HUES48 (cell line): ENCODE measurements around the gene SERPINB3.
A peak's percentile ranks its signal among the peaks of the same experiment; 100 is the strongest.
"Not testable (repeated sequence)": the region's sequence is repeated elsewhere in the genome, so short reads cannot be mapped to it uniquely, and the experiment has no call there.

Source experiments
- H3K27ac ChIP-seq: one replicate; pipeline ENCODE4 v1.7.0; 2013; ENCODE audit warnings: low read depth, low read length, inconsistent platforms
- H3K27me3 ChIP-seq: 2 replicates; pipeline ENCODE4 v1.6.1; 2013; ENCODE audit warnings: mild to moderate bottlenecking, low read length; ENCODE audit not compliant: control insufficient read depth, insufficient read depth
- H3K36me3 ChIP-seq: 2 replicates; pipeline ENCODE4 v1.6.1; 2013; ENCODE audit warnings: low read length; ENCODE audit not compliant: control insufficient read depth, insufficient read depth
- H3K4me1 ChIP-seq: 2 replicates; pipeline ENCODE4 v1.6.1; 2013; ENCODE audit warnings: mild to moderate bottlenecking, low read length; ENCODE audit not compliant: control insufficient read depth, insufficient read depth
- H3K4me3 ChIP-seq: 2 replicates; pipeline ENCODE4 v1.5.1; 2013; ENCODE audit warnings: mild to moderate bottlenecking, low read depth, low read length
- H3K9ac ChIP-seq: 2 replicates; pipeline ENCODE4 v1.6.1; 2013; ENCODE audit warnings: mild to moderate bottlenecking, low read depth, low read length, moderate library complexity
- H3K9me3 ChIP-seq: 2 replicates; pipeline ENCODE4 v1.6.1; 2013; ENCODE audit warnings: low read length; ENCODE audit not compliant: control insufficient read depth, insufficient read depth

The SERPINB3 gene

DNA sequence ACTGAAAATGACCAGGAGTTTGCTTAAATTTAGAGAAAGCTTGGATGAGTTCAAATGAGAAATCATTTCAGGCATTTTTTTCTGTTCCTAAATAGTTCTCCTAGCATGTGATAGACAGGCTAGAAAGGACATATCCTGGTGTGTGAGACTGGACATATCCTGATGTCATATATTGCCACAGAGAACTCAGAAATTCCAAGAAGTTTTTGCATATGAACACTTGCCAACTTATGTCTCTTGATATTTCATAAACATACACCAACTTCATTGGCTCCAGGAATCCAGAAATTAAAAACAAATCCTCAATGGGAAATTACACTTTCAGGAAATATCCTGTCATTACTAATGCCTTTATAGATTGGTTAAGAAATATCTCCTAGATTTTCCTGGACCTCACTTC lies 14.8 kb downstream of the SERPINB3 start:
- Histone ChIP-seq H3K36me3 (no peaks in the 10 kb centered on the region), H3K9ac (no peak overlapping the region), H3K27me3 (no peaks in the 10 kb centered on the region), H3K4me3 (no peak overlapping the region), H3K4me1 (peaks cover 10% of the 10 kb centered on the region; the same call in 1 of the 2 replicates), H3K9me3 (no peaks in the 10 kb centered on the region), H3K27ac (no peak overlapping the region)

DNA sequence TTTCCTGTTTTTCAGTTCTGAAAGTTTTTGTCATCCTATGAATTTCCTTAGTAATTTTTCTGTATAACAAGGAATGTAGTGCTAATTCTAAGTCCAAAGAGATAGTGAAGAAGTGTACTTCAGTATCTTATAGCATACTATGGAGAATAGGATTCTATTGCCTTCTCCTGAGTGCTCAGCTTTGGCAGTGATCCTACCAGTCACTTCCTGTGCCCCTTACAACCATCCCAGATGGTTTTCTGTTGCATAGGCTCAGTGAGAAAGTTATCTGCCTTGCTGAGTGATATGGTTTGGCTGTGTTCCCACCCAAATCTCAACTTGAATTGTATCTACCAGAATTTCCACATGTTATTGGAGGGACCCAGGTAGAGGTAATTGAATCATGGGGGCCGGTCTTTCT lies 17.0 kb downstream of the SERPINB3 start:
- not testable (repeated sequence) for H3K4me1 ChIP-seq, H3K4me3 ChIP-seq, H3K27me3 ChIP-seq, H3K9me3 ChIP-seq, H3K9ac ChIP-seq, H3K36me3 ChIP-seq
- H3K27ac ChIP-seq, result peak overlapping the region; percentile 50

DNA sequence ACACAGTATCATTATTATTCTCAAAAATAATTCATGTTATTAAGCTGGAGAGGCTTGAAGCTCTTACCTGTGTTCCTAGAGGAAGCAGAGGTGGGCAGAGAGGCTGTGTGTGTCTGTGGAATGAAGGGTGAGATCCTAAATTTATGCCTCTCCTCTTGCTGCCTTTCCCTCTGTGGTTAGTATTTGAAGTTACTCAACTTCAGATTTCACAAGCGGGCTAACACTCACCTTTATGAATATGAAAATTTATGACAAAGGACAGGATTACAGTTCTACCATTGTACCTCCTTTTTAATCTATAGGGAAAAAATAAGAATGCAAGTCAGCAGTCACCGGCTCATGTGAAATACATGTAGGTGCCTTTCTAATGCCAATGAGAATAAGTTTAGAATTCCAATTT lies 17.6 kb downstream of the SERPINB3 start, which contains the start of gene SERPINB4:
TSS of gene SERPINB4 (minus strand) at position 115 of the 400 bp plus-strand sequence. CDS start 679 bp downstream, outside the sequence.
- H3K36me3 ChIP-seq, H3K9ac ChIP-seq, H3K4me3 ChIP-seq, H3K9me3 ChIP-seq, H3K27me3 ChIP-seq, H3K4me1 ChIP-seq: not testable (repeated sequence)
- peak within 1 kb of the TSS; percentile 50 for H3K27ac ChIP-seq

DNA sequence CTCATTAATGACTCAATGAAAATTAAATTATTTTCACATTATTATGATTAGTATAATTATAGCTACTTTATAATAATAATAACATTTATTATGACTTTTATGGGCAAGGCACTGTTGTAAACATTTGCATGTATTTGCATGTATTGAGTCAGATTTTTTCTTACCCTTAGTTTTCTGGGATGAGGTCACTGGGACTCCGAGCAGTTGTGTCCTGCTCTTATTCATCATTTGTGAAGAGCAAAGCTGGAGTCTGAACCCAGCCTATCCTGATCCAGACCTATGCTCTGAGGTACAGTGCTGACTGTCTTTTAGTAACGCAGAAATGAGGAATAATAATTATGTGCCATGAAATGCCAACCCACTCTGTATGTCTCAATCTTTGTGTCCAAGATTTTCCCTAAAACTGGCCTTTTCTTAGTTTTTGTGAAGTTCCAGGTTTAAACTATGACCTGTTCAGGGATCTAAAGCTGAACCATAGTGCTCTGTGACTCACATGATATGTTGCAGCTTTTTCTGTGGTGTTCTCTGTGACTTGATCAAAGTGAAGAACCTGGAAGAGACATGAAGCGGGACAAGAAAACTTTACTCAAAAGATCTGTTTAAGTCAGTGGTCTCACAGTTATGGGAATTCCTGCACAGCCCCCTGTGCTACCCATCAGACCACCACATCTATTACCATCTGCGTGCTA lies 18.9 kb downstream of the SERPINB3 start:
- H3K9ac ChIP-seq, H3K27me3 ChIP-seq, H3K4me3 ChIP-seq, H3K9me3 ChIP-seq, H3K36me3 ChIP-seq, H3K4me1 ChIP-seq, H3K27ac ChIP-seq: not testable (repeated sequence)

DNA sequence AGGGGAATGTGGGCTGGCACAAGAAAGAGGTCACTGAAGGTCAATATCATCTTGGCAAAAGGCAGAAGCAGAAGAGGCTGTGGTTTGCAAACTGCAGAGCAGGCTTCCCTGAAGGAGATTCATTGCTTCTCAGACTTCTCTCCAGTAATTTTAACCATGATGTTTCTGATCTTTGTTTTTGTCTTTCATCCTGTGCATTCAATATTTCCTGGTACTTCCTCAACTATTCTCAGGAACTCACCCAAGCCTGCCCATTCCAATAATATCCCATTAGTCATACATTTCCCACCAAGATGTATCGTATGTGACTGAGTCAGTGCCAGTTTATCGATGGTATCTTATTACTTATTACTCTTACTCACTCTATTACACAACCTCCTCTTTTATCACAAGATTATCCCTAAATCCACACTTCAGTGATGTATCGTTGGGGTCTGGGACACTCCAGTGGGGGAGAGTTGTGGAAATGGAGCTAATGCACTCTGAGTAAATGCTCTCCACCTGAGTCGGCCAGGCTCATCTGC lies 20.5 kb downstream of the SERPINB3 start:
- H3K27ac ChIP-seq, H3K9ac ChIP-seq, H3K9me3 ChIP-seq, H3K4me3 ChIP-seq, H3K4me1 ChIP-seq, H3K36me3 ChIP-seq, H3K27me3 ChIP-seq: not testable (repeated sequence)

DNA sequence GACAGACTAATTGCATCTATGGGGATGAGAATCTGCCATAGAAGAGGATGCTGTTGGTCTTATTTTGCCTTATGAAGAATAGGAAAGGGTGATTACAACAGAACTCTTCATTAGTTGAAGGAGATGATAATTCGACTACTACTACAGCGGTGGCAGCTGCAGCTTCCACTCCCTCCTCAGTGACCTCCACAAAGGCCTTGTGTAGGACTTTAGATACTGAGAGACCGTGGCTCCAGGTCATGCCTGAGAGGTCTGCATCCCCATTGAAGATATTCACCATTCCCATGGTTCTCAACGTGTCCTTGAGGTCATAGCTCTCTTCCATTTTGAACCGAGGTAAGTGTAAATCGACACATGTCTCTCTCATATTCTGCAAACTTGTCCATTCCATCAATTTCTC lies 24.0 kb downstream of the SERPINB3 start:
- Histone ChIP-seq H3K27ac (no peak overlapping the region), H3K9me3 (no peaks in the 10 kb centered on the region), H3K36me3 (no peaks in the 10 kb centered on the region), H3K27me3 (no peaks in the 10 kb centered on the region), H3K4me1 (no peaks in the 10 kb centered on the region), H3K9ac (no peak overlapping the region), H3K4me3 (no peak overlapping the region)

DNA sequence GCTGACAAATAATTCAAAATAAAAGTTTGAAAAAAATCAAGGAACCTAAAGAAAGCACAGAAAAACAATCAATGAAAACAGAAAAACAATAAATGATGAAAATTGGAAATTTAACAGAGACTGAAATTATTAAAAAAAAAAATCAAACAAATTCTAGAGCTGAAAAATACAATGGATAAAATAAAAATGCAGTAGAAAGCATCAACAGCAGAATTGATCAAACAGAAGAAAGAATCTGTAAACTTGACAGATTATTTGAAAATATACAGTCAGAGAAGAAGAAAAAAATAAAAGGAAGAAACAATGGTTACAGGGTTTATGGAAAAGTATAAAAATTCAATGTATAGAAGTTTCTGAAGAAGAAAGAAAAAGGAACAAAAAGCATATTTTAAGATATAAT lies 33.9 kb downstream of the SERPINB3 start:
- H3K9me3 ChIP-seq, result peaks cover 46% of the 10 kb centered on the region
- H3K27me3 ChIP-seq, result no peaks in the 10 kb centered on the region

DNA sequence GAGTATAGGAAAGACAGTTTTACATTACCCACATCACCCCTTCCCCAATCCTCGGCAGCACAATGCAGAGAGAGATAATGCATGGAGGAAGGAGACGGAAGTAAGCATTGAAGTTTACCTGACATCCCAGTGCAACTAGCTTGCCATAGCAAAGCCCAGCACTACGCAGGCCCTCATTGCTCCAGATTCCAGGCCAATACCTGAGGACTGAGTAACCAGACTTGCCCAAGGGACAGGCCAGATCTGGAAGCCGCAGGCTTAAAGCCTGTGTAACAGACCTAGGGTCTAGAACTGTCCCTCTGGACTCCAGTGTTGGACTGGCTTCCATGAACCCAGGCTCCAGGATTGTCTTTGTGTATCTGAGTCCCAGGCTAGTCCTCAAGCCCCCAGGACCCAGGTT lies 35.3 kb downstream of the SERPINB3 start:
- Histone ChIP-seq H3K9ac (no peak overlapping the region), H3K9me3 (peaks cover 49% of the 10 kb centered on the region), H3K27ac (no peak overlapping the region), H3K4me1 (no peaks in the 10 kb centered on the region), H3K27me3 (no peaks in the 10 kb centered on the region), H3K4me3 (no peak overlapping the region), H3K36me3 (no peaks in the 10 kb centered on the region)

More for the DNA sequence above, 33.9 kb downstream of the SERPINB3 start:
- H3K9ac ChIP-seq, result no peak overlapping the region
- no peak overlapping the region for H3K4me3 ChIP-seq
- no peak overlapping the region for H3K27ac ChIP-seq
- H3K4me1 ChIP-seq, result no peaks in the 10 kb centered on the region
- no peaks in the 10 kb centered on the region for H3K36me3 ChIP-seq

DNA sequence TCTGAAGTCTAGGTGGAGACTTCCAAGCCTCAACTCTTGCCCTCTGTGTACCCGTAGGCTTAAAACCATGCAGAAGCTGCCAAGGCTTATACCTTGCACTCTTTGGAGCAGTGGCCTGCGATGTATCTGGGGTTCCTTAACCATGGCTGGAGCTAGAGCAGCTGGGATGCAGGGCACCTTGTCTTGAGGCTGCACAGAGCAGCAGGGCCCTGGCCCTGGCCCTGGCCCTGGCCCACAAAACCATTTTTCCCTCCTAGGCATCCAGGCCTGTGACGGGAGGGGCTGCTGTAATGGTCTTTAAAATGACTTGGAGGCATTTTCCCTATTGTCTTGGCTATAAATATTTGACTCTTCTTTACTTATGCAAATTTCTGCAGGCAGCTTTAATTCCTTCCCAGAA lies 36.8 kb downstream of the SERPINB3 start:
- H3K27me3 ChIP-seq, result no peaks in the 10 kb centered on the region
- peaks cover 49% of the 10 kb centered on the region for H3K9me3 ChIP-seq
- H3K9ac ChIP-seq, result no peak overlapping the region
- no peaks in the 10 kb centered on the region for H3K36me3 ChIP-seq
- no peak overlapping the region for H3K27ac ChIP-seq
- no peak overlapping the region for H3K4me3 ChIP-seq
- no peaks in the 10 kb centered on the region for H3K4me1 ChIP-seq

DNA sequence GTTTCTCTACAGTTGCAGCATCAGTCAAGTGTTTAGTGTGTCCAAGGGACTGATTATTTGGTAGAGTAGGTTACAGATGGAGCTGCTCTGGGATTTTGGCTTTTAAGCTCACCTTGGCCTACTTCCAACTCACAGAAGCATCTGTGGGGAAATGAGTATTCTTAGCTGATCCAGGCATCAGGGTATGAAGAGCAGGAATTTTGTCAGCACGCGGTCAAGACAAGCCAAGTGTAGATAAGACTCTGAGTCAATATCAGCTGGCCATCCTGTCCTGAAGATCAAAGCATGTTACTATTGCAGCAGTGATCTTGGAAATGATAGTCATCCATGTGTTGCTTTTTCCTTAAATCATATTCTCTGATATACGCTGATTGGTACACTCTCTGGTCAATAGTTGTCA lies 42.0 kb downstream of the SERPINB3 start:
- H3K4me1 ChIP-seq, result peaks cover 11% of the 10 kb centered on the region
- no peak overlapping the region for H3K4me3 ChIP-seq
- no peaks in the 10 kb centered on the region for H3K27me3 ChIP-seq
- no peaks in the 10 kb centered on the region for H3K36me3 ChIP-seq
- peaks cover 15% of the 10 kb centered on the region for H3K9me3 ChIP-seq
- H3K27ac ChIP-seq, result no peak overlapping the region
- no peak overlapping the region for H3K9ac ChIP-seq

DNA sequence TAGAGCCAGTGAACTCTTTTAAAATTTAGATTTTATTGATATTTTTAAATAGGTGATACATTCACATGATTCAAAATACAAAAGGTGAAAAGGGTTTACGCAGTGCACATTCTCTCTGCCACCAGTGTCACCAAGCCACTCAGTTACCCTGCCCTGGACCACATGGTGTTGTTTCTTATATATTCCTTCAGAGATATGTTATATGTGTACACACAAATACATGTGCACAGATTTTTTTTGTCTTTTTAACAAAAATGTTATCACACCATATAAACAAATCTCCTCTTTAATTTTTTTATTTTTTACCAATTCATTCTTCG lies 43.8 kb downstream of the SERPINB3 start:
- H3K27me3 ChIP-seq, result no peaks in the 10 kb centered on the region
- H3K9ac ChIP-seq, result no peak overlapping the region
- H3K27ac ChIP-seq, result no peak overlapping the region
- no peak overlapping the region for H3K4me3 ChIP-seq
- H3K4me1 ChIP-seq, result peaks cover 11% of the 10 kb centered on the region
- H3K36me3 ChIP-seq, result no peaks in the 10 kb centered on the region
- peaks cover 3% of the 10 kb centered on the region; the same call in 1 of the 2 replicates for H3K9me3 ChIP-seq
